Measurements from ENCODE around the gene ANGEL1.

- TF ChIP-seq CEBPB (IDR thresholded peaks at IDR 0.05; ENCODE audit: low read depth, low read length) = no peak
- no peak for TF ChIP-seq PHF8 (conservative IDR thresholded peaks at IDR 0.05; ENCODE audit: low read depth, low read length)
These were observed 44.1 kb upstream of the ANGEL1 start for GRCh38 chr14:76856769-76857168.

Measured in H1 (cell line).